Measurements from ENCODE around the gene OR51T1. TPM values are rescaled to one million over a fixed set of nuclear protein-coding genes. Genes with fewer than 3 reads are reported as not detected.

Gene OR51T1
- total RNA-seq, 1 experiment from 2014 or later, result not detected

DNA sequence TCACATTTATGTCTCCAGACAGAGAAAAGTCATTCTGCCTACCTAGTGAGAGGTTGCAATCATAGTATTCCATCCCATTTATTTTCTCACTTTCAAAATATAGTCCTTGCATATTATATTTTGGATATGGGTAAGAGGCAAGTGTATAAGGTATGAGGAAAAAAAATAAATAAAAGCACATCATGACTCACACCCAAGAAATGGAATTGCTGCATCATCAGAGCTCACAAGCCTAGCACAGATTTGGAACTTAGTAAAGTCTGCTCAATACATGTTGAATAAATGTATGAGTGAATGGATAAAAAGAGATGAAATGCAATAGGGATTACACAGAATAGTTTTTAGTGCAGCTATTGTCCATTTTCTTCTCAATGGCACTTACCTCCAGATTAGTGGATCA lies 44.9 kb downstream of the OR51T1 start:
- no peak for DNase-seq (ENCODE audit: low spot score)

Other genes starting within 250 kb of the OR51T1 start
- gene OR51D1, start 244.4 kb upstream of the OR51T1 start, total RNA-seq (2014; rRNA removed; shearing (Covaris generic)), result not detected in 2 replicates
- not detected in 2 replicates for gene OR51E1, start 237.9 kb upstream of the OR51T1 start, total RNA-seq (2014; rRNA removed; shearing (Covaris generic))
- gene OR51E2, start 184.0 kb upstream of the OR51T1 start, total RNA-seq (2014; rRNA removed; shearing (Covaris generic)), result not detected in 2 replicates
- not detected in 2 replicates for gene MMP26, start 177.1 kb upstream of the OR51T1 start, total RNA-seq (2014; rRNA removed; shearing (Covaris generic))
- not detected in 2 replicates for gene OR51F1, start 112.0 kb upstream of the OR51T1 start, total RNA-seq (2014; rRNA removed; shearing (Covaris generic))
- not detected in 2 replicates for gene OR52R1, start 77.5 kb upstream of the OR51T1 start, total RNA-seq (2014; rRNA removed; shearing (Covaris generic))
- gene OR51F2, start 60.6 kb upstream of the OR51T1 start, total RNA-seq (2014; rRNA removed; shearing (Covaris generic)), result not detected in 2 replicates
- gene OR51S1, start 32.7 kb upstream of the OR51T1 start, total RNA-seq (2014; rRNA removed; shearing (Covaris generic)), result not detected in 2 replicates
- not detected in 2 replicates for gene OR51A7, start 21.9 kb downstream of the OR51T1 start, total RNA-seq (2014; rRNA removed; shearing (Covaris generic))
- 0.50 TPM in 1 of 2 replicates, not detected in the other for gene OR51G2, start 37.5 kb downstream of the OR51T1 start, total RNA-seq (2014; rRNA removed; shearing (Covaris generic))
- gene OR51G1, start 42.4 kb downstream of the OR51T1 start, total RNA-seq (2014; rRNA removed; shearing (Covaris generic)), result not detected in 2 replicates
- not detected in 2 replicates for gene OR51A4, start 65.7 kb downstream of the OR51T1 start, total RNA-seq (2014; rRNA removed; shearing (Covaris generic))
- not detected in 2 replicates for gene OR51A2, start 73.8 kb downstream of the OR51T1 start, total RNA-seq (2014; rRNA removed; shearing (Covaris generic))
- not detected in 2 replicates for gene OR51L1, start 113.0 kb downstream of the OR51T1 start, total RNA-seq (2014; rRNA removed; shearing (Covaris generic))
- gene OR52J3, start 164.6 kb downstream of the OR51T1 start, total RNA-seq (2014; rRNA removed; shearing (Covaris generic)), result not detected in 2 replicates
- not detected in 2 replicates for gene OR52E2, start 177.7 kb downstream of the OR51T1 start, total RNA-seq (2014; rRNA removed; shearing (Covaris generic))
- not detected in 2 replicates for gene OR52E1, start 187.7 kb downstream of the OR51T1 start, total RNA-seq (2014; rRNA removed; shearing (Covaris generic))

Measured in A172 (cell line).